Bone marrow (tissue), 2 donors: ENCODE data around the gene APBB1IP.
"Not testable (repeated sequence)": the region's sequence is repeated elsewhere in the genome, so short reads cannot be mapped to it uniquely, and the experiment has no call there.

Experiments used
- DNase-seq, 2 donors: peaks; one replicate each; lab custom pipeline; 2025; lab: John Stamatoyannopoulos, UW

Gene APBB1IP, protein sequence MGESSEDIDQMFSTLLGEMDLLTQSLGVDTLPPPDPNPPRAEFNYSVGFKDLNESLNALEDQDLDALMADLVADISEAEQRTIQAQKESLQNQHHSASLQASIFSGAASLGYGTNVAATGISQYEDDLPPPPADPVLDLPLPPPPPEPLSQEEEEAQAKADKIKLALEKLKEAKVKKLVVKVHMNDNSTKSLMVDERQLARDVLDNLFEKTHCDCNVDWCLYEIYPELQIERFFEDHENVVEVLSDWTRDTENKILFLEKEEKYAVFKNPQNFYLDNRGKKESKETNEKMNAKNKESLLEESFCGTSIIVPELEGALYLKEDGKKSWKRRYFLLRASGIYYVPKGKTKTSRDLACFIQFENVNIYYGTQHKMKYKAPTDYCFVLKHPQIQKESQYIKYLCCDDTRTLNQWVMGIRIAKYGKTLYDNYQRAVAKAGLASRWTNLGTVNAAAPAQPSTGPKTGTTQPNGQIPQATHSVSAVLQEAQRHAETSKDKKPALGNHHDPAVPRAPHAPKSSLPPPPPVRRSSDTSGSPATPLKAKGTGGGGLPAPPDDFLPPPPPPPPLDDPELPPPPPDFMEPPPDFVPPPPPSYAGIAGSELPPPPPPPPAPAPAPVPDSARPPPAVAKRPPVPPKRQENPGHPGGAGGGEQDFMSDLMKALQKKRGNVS

DNA sequence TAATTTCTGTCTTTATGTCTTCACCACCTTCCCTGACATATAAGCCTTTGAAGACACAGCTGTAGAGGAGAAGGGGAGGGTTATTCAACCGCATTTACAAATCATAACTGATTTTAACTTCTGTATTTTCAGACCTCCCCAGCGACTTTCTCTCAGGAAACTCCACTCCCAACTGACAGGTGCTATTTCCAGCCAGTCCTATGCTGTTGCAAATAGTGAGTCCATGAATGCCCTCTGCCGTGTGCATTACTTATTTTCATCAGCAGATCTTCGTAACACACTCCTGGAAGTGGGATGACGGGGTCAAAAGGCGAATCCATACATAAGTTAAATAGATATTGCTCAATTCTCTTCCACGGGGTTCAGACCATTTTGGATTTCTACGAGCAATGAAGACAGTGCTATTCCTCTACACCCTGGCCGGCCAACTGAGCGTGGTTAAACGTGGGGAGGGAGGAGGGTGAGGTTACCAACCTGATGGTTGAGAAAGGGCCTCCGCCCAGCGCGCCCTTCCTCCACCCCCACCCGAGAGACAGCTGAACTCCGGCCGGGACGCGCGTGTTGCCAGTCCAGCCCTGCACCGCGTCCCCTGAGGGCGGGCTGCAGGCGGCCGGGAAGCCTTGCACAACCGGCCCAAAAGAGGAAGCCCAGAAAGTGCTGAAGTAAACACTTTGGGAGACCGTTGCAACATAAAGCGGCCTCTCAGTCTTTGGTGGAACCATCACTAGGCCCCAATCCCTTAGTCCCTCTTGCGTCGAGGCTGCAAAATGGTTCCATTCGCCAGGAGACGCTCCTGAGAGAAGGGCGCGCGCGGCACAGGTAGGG, at the start of gene APBB1IP:
Gene APBB1IP (plus strand): TSS at position 705 of the 825 bp plus-strand sequence. CDS start 53,986 bp downstream, outside the sequence.
- peak; percentile 69 to 82 for DNase-seq

- no peak for DNase-seq
Measured at GRCh38 chr10:26389533-26389932, 48.6 kb upstream of the APBB1IP start.

DNA sequence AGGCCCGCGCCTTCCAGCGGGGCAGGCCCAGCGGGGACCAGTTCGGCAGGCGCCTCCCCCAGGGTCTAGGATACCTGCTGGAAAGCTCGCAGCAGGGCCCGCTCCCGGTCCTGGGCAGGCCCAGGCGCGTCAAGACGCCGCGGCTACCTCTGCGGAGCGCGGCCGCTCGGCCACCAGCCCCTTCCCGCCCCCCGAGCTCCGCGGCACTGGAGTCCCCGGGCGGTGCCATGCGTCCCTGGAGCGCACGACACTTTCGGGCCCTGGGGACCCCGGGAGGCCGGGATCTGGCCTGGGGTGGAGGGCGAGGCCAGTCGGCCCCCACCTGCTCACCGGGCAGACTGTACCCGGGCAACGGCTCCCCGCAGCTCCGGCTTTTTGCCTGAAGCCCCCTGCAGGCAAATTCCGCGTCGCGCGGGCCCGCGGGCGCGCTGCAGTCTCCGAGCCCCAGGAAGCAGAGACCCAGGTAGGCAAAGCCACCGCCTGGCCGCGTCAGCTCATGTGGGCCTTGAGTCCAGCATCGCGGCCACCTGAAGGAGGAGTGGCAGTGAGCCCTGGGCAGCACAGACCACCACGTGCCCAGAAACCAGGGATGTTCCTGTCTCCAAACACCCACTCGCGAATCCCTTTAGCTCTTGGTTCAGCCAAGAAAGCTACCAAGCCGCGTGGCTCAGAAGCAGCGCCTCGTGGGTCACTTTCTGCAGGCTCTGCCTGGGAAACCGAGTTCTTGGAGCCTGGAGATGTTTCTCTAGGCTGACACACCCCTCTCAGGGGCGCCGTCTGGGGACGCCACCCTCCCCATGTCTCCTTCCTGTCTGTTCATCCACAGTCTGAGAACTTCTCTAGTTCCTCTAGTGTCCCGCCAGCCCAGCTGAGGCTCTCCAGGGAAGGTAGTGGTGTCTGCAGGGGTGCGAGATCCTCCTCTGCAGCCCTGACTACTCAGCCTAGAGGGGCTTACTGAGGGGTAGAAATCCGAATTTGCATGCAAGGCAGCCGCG, 46.1 kb upstream of the APBB1IP start:
- peak in 1 of 2 donors; percentile 51 for DNase-seq

- not testable (repeated sequence) for DNase-seq
Measured at GRCh38 chr10:26398353-26398752, 39.8 kb upstream of the APBB1IP start.

DNA sequence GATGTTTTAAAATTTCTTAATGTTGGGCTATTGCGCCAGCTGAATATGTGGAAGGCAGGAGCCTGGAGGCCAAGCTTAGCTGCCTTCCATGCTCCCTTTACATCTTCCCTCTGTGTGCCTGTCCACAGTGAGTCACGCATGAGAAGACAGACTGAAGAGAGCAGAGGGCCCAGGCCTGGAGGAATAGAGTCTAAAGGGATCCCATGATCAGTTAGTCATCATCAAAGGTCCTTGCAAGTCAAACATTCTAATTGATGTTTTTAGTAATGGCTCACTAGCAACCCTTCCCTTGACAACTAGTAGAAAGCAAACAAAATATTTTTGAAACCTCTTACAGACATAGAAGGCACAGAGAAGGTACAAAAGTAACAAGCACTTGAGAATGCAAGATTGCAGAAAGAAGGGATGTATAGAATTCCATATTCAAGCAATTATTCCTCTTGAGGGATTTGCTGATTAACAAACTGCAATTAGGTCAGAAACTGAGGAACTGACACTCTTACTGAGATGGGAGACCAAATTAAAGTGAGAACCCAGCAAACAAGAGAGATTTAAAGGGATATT, 30.7 kb upstream of the APBB1IP start:
- no peak for DNase-seq

DNA sequence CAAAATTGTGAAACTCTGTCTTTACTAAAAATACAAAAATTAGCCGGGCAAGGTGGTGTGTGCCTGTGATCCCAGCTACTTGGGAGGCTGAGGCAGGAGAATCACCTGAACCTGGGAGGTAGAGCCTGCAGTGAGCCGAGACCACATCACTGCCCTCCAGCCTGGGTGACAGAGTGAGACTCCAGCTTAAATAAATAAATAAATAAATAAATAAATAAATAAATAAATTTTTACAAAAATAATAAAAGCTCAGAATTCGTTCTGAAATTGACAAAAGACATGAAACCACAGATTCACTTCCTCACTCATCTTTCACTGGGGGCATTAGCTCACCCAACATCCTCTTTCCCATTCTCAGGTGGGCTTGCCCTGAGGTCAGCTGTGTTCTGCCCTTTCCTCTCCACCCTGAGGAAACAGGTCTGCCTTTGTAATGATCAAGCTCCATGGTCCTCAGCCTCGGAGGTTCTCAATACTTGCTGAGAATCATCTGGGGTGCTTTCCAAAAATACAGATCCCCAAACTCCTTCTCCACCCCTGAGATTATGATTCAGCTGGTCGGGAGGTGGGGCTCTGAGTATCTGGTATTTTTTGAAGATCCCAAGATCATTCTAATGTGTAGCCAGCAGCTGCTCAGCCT, 29.2 kb upstream of the APBB1IP start:
- DNase-seq: no peak

- no peak for DNase-seq
Measured at GRCh38 chr10:26410356-26410755, 27.8 kb upstream of the APBB1IP start.

- DNase-seq: no peak
Measured at GRCh38 chr10:26412932-26413331, 25.2 kb upstream of the APBB1IP start.

DNA sequence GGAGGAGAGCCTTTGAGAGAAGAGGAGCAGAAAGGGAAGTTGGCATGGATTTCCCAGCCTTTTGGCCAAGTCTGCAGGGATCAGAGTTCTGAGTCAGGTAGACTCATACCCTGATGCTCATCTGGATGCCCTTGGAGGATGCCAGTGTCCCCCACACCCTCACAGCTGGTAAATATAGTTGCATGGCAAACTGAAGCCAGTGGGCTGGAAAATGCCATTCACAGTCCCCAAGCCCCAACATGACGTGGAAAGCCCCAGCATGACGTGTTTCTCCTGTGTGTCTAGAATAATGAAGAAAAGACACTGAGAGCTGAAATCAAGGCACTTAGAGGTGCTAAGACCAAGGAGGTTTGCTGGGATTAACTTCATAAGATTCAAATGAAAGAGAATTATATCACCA, 24.8 kb upstream of the APBB1IP start:
- DNase-seq: no peak

- no peak for DNase-seq
Measured at GRCh38 chr10:26417136-26417535, 21.0 kb upstream of the APBB1IP start.

DNA sequence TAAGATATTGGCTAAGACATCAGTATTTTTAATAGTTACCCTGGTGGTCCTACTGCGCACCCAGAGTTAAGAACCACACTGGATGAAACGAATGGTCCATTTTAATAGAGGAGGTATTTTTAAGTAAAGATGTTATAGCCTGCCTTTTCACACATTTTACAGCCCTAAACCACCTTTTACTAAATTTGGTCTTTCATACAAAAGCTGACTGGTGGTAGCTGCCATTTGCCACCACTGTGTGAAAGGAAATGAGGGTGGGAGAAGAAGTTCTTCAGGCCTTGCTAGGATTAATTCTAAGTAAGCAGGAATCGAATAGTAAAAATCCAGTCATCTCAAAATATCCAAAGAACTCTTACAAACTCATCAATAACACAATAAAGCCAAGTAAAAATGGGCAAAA, 15.2 kb upstream of the APBB1IP start:
- DNase-seq: no peak

- no peak for DNase-seq
Measured at GRCh38 chr10:26423722-26424121, 14.4 kb upstream of the APBB1IP start.

GRCh38 chr10:26430641-26431163, 7.4 kb upstream of the APBB1IP start:
- peak in 1 of 2 donors; percentile 93 for DNase-seq

- DNase-seq: peak in 1 of 2 donors; percentile 8
Measured at GRCh38 chr10:26432938-26433337, 5.2 kb upstream of the APBB1IP start.

GRCh38 chr10:26435852-26436251, 2.3 kb upstream of the APBB1IP start:
- no peak for DNase-seq

DNA sequence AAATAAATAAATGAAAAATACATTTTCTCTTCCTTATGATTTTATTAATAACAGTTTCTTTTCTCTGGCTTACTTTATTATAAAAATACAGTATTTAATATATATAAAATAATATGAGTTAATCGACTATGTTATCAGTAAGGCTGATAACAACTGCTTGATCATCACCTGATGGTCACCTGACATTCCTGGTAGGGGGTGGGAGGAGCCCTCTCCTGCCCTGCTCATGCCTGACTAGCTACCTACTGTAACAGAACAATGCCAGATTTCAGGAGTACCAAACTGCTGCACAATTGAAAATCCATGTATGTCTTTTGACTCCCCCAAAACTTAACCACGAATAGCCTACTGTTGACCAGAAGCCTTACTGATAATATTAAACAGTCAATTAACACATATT, 1.3 kb upstream of the APBB1IP start:
- DNase-seq: no peak

- DNase-seq: peak; percentile 29 to 65
Measured at GRCh38 chr10:26438534-26439341, 597 bp downstream of the APBB1IP start.

DNA sequence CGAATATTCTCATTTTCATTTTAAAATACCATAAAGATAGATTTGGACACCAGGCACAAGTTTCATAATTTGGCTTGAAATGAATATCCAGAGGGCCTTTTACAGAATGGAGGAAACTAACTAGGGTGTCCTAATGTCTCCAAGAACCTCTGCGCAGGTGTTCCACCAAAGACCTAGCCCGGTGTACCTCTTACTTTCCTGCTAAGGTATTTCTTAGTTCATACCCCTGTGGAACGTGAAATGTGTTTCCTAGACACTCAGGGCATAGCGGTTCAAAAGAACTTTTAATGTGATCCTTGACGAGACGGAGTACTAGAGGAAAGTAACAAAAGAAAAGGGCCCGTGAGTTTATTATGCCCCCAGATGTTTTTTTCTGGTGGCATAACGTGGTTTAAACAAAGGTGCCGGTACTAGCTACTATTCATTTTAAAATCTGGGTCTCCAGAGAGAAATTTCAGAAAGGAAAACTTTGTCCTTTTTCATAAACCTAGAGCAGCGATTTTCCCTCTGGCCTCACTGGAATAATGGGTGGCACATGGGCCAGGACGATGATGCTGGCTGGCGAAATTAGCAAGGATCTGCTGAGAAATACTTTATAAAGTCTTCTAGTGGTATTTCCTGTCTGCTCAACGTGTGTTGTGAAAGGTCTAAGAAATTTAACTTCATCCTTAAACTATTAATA, 1.4 kb downstream of the APBB1IP start:
- DNase-seq: no peak

DNA sequence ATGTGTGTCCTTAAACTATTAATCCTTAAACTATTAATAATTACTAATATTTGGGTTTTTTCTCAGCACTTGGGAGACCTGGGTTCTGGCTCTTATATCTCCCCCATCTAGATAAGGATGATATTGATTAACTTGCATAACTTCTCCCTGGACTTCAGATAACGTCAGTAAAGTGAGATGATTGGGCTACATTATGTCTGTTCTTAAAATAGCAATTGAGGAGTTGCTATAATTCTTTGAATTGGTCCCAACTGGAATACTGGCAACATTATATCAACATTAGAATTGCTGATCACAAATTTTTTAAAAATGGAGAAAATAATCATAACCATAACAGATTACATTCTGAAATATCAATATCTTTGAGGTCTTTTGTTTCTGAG, 1.9 kb downstream of the APBB1IP start:
- DNase-seq: no peak
